ENCODE measurements around the gene PCED1B.
"Not testable (repeated sequence)": the region's sequence is repeated elsewhere in the genome, so short reads cannot be mapped to it uniquely, and the experiment has no call there.

The PCED1B gene

GRCh38 chr12:47268501-47269454, 189.4 kb downstream of the PCED1B start:
- FAIRE-seq (peak; percentile 59), DNase-seq (ENCODE audit: extremely low spot score, insufficient read length, low read depth) (no peak)

- FAIRE-seq, result no peak
- DNase-seq (ENCODE audit: extremely low spot score, insufficient read length, low read depth), result no peak
These were observed 190.5 kb downstream of the PCED1B start for GRCh38 chr12:47269916-47270315.

GRCh38 chr12:47270782-47271664, 191.6 kb downstream of the PCED1B start:
- no peak for FAIRE-seq

GRCh38 chr12:47271800-47272239, 192.4 kb downstream of the PCED1B start:
- no peak for DNase-seq (ENCODE audit: extremely low spot score, insufficient read length, low read depth)
- no peak for FAIRE-seq

More at GRCh38 chr12:47270782-47271664, 191.6 kb downstream of the PCED1B start:
- DNase-seq (ENCODE audit: extremely low spot score, insufficient read length, low read depth), result no peak

- no peak for DNase-seq (ENCODE audit: extremely low spot score, insufficient read length, low read depth)
- no peak for FAIRE-seq
These were observed 193.2 kb downstream of the PCED1B start for GRCh38 chr12:47272412-47273190.

- FAIRE-seq, result no peak
- no peak for DNase-seq (ENCODE audit: extremely low spot score, insufficient read length, low read depth)
These were observed 193.8 kb downstream of the PCED1B start for GRCh38 chr12:47273191-47273626.

GRCh38 chr12:47274760-47275159, 195.3 kb downstream of the PCED1B start:
- DNase-seq (ENCODE audit: extremely low spot score, insufficient read length, low read depth) (no peak), FAIRE-seq (no peak)

- no peak for DNase-seq (ENCODE audit: extremely low spot score, insufficient read length, low read depth)
- FAIRE-seq, result no peak
These were observed 196.8 kb downstream of the PCED1B start for GRCh38 chr12:47276253-47276620.

GRCh38 chr12:47276621-47277309, 197.3 kb downstream of the PCED1B start:
- DNase-seq (ENCODE audit: extremely low spot score, insufficient read length, low read depth) (peak; percentile 11), FAIRE-seq (peak; percentile 64)

- FAIRE-seq (no peak), DNase-seq (ENCODE audit: extremely low spot score, insufficient read length, low read depth) (no peak)
These were observed 198.6 kb downstream of the PCED1B start for GRCh38 chr12:47277972-47278448.

GRCh38 chr12:47279758-47280157, 200.3 kb downstream of the PCED1B start:
- not testable (repeated sequence) for DNase-seq (ENCODE audit: extremely low spot score, insufficient read length, low read depth)

GRCh38 chr12:47280543-47281300, 201.3 kb downstream of the PCED1B start:
- FAIRE-seq, result no peak

More at GRCh38 chr12:47279758-47280157, 200.3 kb downstream of the PCED1B start:
- not testable (repeated sequence) for FAIRE-seq

GRCh38 chr12:47281667-47282171, 202.3 kb downstream of the PCED1B start:
- DNase-seq (ENCODE audit: extremely low spot score, insufficient read length, low read depth) (no peak), FAIRE-seq (no peak)

More at GRCh38 chr12:47280543-47281300, 201.3 kb downstream of the PCED1B start:
- DNase-seq (ENCODE audit: extremely low spot score, insufficient read length, low read depth), result no peak

GRCh38 chr12:47282206-47282605, 202.8 kb downstream of the PCED1B start:
- no peak for FAIRE-seq
- no peak for DNase-seq (ENCODE audit: extremely low spot score, insufficient read length, low read depth)

Data from GM18507 (cell line).